HG03025 (cell line): ENCODE results near the gene CLEC4C.
"Not testable (repeated sequence)": the region's sequence is repeated elsewhere in the genome, so short reads cannot be mapped to it uniquely, and the experiment has no call there.

Source experiments
- ATAC-seq: cut with Tn5 transposase; IDR thresholded peaks from one replicate; pipeline ENCODE4 v1.9.1; 2021; ENCODE audit warnings: mild to moderate bottlenecking, moderate library complexity; ENCODE audit not compliant: unreplicated experiment, low FRiP score

Gene CLEC4C

GRCh38 chr12:7747246-7747645 is at the start of gene CLEC4C:
TSS of gene CLEC4C (minus strand) at chr12:7747375. CDS start at chr12:7747348, 27 bp downstream.
- ATAC-seq = no peak

GRCh38 chr12:7793211-7793610 is 46.0 kb upstream of the CLEC4C start:
- ATAC-seq = no peak

GRCh38 chr12:7788884-7789528 is 41.8 kb upstream of the CLEC4C start, which contains the start of gene NANOG:
TSS of gene NANOG (plus strand) at chr12:7789402. CDS start at chr12:7789615, 213 bp downstream.
- ATAC-seq = not testable (repeated sequence)

- ATAC-seq = no peak
Observed at GRCh38 chr12:7788294-7788660, 41.1 kb upstream of the CLEC4C start.

- ATAC-seq = no peak
Observed at GRCh38 chr12:7787574-7788293, 40.6 kb upstream of the CLEC4C start.

- ATAC-seq = no peak
Observed at GRCh38 chr12:7784701-7785100, 37.5 kb upstream of the CLEC4C start.

GRCh38 chr12:7783433-7783832 is 36.3 kb upstream of the CLEC4C start:
- ATAC-seq = not testable (repeated sequence)

- no peak for ATAC-seq
Observed at GRCh38 chr12:7782055-7782454, 34.9 kb upstream of the CLEC4C start.

GRCh38 chr12:7781274-7781673 is 34.1 kb upstream of the CLEC4C start:
- ATAC-seq = no peak

GRCh38 chr12:7769999-7770398 is 22.8 kb upstream of the CLEC4C start:
- no peak for ATAC-seq

- ATAC-seq = no peak
Observed at GRCh38 chr12:7758766-7759140, 11.6 kb upstream of the CLEC4C start.

- ATAC-seq = no peak
Observed at GRCh38 chr12:7756993-7757392, 9.8 kb upstream of the CLEC4C start.

GRCh38 chr12:7755668-7756067 is 8.5 kb upstream of the CLEC4C start:
- ATAC-seq = not testable (repeated sequence)

GRCh38 chr12:7751941-7752922 is 5.1 kb upstream of the CLEC4C start:
- not testable (repeated sequence) for ATAC-seq

- no peak for ATAC-seq
Observed at GRCh38 chr12:7751394-7751793, 4.2 kb upstream of the CLEC4C start.

GRCh38 chr12:7750350-7750749 is 3.2 kb upstream of the CLEC4C start:
- no peak for ATAC-seq

GRCh38 chr12:7749442-7749841 is 2.3 kb upstream of the CLEC4C start:
- no peak for ATAC-seq

- no peak for ATAC-seq
Observed at GRCh38 chr12:7748852-7749251, 1.7 kb upstream of the CLEC4C start.

GRCh38 chr12:7732993-7733392 is 14.2 kb downstream of the CLEC4C start:
- no peak for ATAC-seq

GRCh38 chr12:7731486-7731885 is 15.7 kb downstream of the CLEC4C start:
- ATAC-seq = no peak

GRCh38 chr12:7730984-7731383 is 16.2 kb downstream of the CLEC4C start:
- ATAC-seq = not testable (repeated sequence)
